GM23338 (cell line): ENCODE measurements around the gene FAT1. TPM values are rescaled to one million over a fixed set of nuclear protein-coding genes. Genes with fewer than 3 reads are reported as not detected.

Experiments used
- ATAC-seq: fragments of 200-7000 bp; cut with Tn5 transposase; 3 replicates; pipeline ENCODE4 v1.9.1; 2020
- DNase-seq: peaks from one replicate; pipeline ENCODE4 v3.0.0-alpha.2; 2015; ENCODE audit warnings: low spot score
- H2AFZ ChIP-seq: fragments of 200-600 bp; sonication (generic); 2 replicates; pipeline ENCODE4 v1.8.0; 2016; ENCODE audit warnings: antibody characterized with exemption, mild to moderate bottlenecking, moderate library complexity
- H3F3A ChIP-seq: fragments of 200-600 bp; sonication (generic); replicated peaks from 2 replicates; pipeline ENCODE4 v1.8.0; 2017; ENCODE audit warnings: antibody characterized with exemption, mixed run types, low read depth
- H3K27ac ChIP-seq: fragments of 200-600 bp; sonication (generic); 2 replicates; pipeline ENCODE4 v1.6.1; 2016; ENCODE audit warnings: low read depth
- H3K27me3 ChIP-seq: fragments of 200-600 bp; sonication (generic); 2 replicates; pipeline ENCODE4 v1.8.0; 2016; ENCODE audit warnings: mild to moderate bottlenecking, mixed run types, moderate library complexity; ENCODE audit not compliant: insufficient read depth
- H3K36me3 ChIP-seq: fragments of 200-600 bp; sonication (generic); 2 replicates; pipeline ENCODE4 v1.8.0; 2016; ENCODE audit warnings: mild to moderate bottlenecking; ENCODE audit not compliant: insufficient read depth
- H3K4me1 ChIP-seq: fragments of 200-600 bp; sonication (generic); 2 replicates; pipeline ENCODE4 v1.8.0; 2016; ENCODE audit warnings: mild to moderate bottlenecking, moderate library complexity; ENCODE audit not compliant: insufficient read depth
- H3K4me2 ChIP-seq: fragments of 200-600 bp; sonication (generic); 2 replicates; pipeline ENCODE4 v1.7.1; 2017; ENCODE audit warnings: mixed run types
- H3K4me3 ChIP-seq: fragments of 200-600 bp; sonication (generic); 2 replicates; pipeline ENCODE4 v1.6.1; 2016; ENCODE audit warnings: mixed run types
- H3K79me2 ChIP-seq: fragments of 200-600 bp; sonication (generic); replicated peaks from 2 replicates; pipeline ENCODE4 v1.8.0; 2017; ENCODE audit warnings: mild to moderate bottlenecking; ENCODE audit not compliant: insufficient read depth
- H3K9me2 ChIP-seq: fragments of 200-600 bp; sonication (generic); 2 replicates; pipeline ENCODE4 v1.8.0; 2017; ENCODE audit not compliant: insufficient read depth
- H4K20me1 ChIP-seq: fragments of 200-600 bp; sonication (generic); replicated peaks from 2 replicates; pipeline ENCODE4 v1.8.0; 2017; ENCODE audit warnings: mild to moderate bottlenecking; ENCODE audit not compliant: insufficient read depth
- H3K27ac Mint-ChIP-seq: 2 replicates; pipeline ENCODE4 v1.8.0; 2020; ENCODE audit warnings: inconsistent platforms, mild to moderate bottlenecking, moderate library complexity, mixed read lengths
- H3K27me3 Mint-ChIP-seq: 3 replicates; pipeline ENCODE4 v1.8.0; 2022; ENCODE audit warnings: low read depth, mild to moderate bottlenecking, moderate library complexity, mixed read lengths, inconsistent platforms; ENCODE audit not compliant: insufficient read depth, poor library complexity
- H3K36me3 Mint-ChIP-seq: 3 replicates; pipeline ENCODE4 v1.8.0; 2021; ENCODE audit warnings: low read depth, mild to moderate bottlenecking, inconsistent platforms, moderate library complexity, mixed read lengths
- H3K4me1 Mint-ChIP-seq: 3 replicates; pipeline ENCODE4 v1.8.0; 2020; ENCODE audit warnings: mild to moderate bottlenecking, inconsistent platforms, mixed read lengths
- H3K4me3 Mint-ChIP-seq: 3 replicates; pipeline ENCODE4 v1.8.0; 2021; ENCODE audit warnings: moderate library complexity, mild to moderate bottlenecking, inconsistent platforms, mixed read lengths
- H3K9me3 Mint-ChIP-seq: 3 replicates; pipeline ENCODE4 v1.8.0; 2020; ENCODE audit warnings: moderate library complexity, mild to moderate bottlenecking, inconsistent platforms, mixed read lengths
- CREB1 ChIP-seq: fragments of 250-450 bp; sonication (Bioruptor Pico); IDR thresholded peaks from 2 replicates; pipeline ENCODE4 v1.5.0; 2020; ENCODE audit warnings: low read depth, mild to moderate bottlenecking, moderate library complexity
- CTCF ChIP-seq, 2 experiments: fragments of 200-600 bp in 1 of 2; sonication (generic) in 1 of 2; conservative IDR thresholded peaks; 2 replicates each; pipeline versions ENCODE4 v1.5.1 to v1.6.1; 2016 to 2017; ENCODE audit warnings: antibody characterized with exemption in 2 of 2, low read depth in 2 of 2, mild to moderate bottlenecking in 2 of 2, moderate library complexity in 1 of 2
- ETS1 ChIP-seq: IDR thresholded peaks from 2 replicates; pipeline ENCODE4 v1.6.1; 2016; ENCODE audit warnings: antibody characterized with exemption
- EZH2 ChIP-seq: fragments of 200-600 bp; sonication (generic); IDR thresholded peaks from one replicate; pipeline ENCODE4 v1.8.0; 2017; ENCODE audit warnings: antibody characterized with exemption, mild to moderate bottlenecking, low read depth; ENCODE audit not compliant: unreplicated experiment
- EZH2phosphoT487 ChIP-seq: fragments of 200-600 bp; sonication (generic); IDR thresholded peaks from one replicate; pipeline ENCODE4 v1.8.1; 2018; ENCODE audit warnings: antibody characterized with exemption; ENCODE audit not compliant: unreplicated experiment
- POLR2AphosphoS5 ChIP-seq: IDR thresholded peaks from 2 replicates; pipeline ENCODE4 v1.6.1; 2016; ENCODE audit warnings: antibody characterized with exemption, low read depth
- REST ChIP-seq: IDR thresholded peaks from one replicate; pipeline ENCODE4 v1.6.1; 2018; ENCODE audit warnings: antibody characterized with exemption; ENCODE audit not compliant: unreplicated experiment
- ZNF114 ChIP-seq: fragments of 250-450 bp; sonication (Bioruptor Pico); IDR thresholded peaks from 2 replicates; pipeline ENCODE4 v1.5.0; 2020; ENCODE audit warnings: mild to moderate bottlenecking, moderate library complexity
- polyA plus RNA-seq: library from polyadenylated mRNA; unstranded; fragments of >200 nt; fragmentation: Nextera tagmentation; extraction: Ambion mirVana; gene quantifications from 2 replicates; pipeline ENCODE4 v1.2.1, GENCODE V29; 2016
- total RNA-seq: library from RNA; depleted of rRNA; stranded (reverse); fragments of >200 nt; shearing (Covaris generic); gene quantifications from 2 replicates; pipeline ENCODE4 v1.2.3, GENCODE V29; 2014

FAT1 gene
- total and polyA plus RNA-seq, 2 experiments from 2014 or later: 37.6 to 137 TPM

GRCh38 chr4:186725469-186726425, 2.1 kb upstream of the FAT1 start:
- Histone ChIP-seq H3K27me3 (peaks cover 49% of the 10 kb centered on the region), H3K4me2 (peak overlapping the region; percentile 89), H3K79me2 (peaks cover 30% of the 10 kb centered on the region), H3K36me3 (no peaks in the 10 kb centered on the region), H3F3A (0 out of 2 replicates have a peak, but pooled peaks cover 2% of the 10 kb centered on the region), H3K4me1 (peaks cover 27% of the 10 kb centered on the region), H2AFZ (peak overlapping the region; percentile 92), H4K20me1 (peaks cover 8% of the 10 kb centered on the region; the same call in 1 of the 2 replicates), H3K27ac (no peak overlapping the region), H3K9me2 (no peaks in the 10 kb centered on the region), H3K4me3 (peak overlapping the region; percentile 79)
- Mint-ChIP-seq H3K27ac (no peak overlapping the region), H3K9me3 (peaks cover 3% of the 10 kb centered on the region; the same call in 2 of the 3 replicates), H3K27me3 (peaks cover 29% of the 10 kb centered on the region), H3K4me1 (peaks cover 30% of the 10 kb centered on the region), H3K36me3 (peaks cover 6% of the 10 kb centered on the region; the same call in 2 of the 3 replicates), H3K4me3 (peak overlapping the region; percentile 95)
- ATAC-seq: peak; percentile 34
- DNase-seq: peak; percentile 80
- TF ChIP-seq CREB1 (CRISPR knock-in tag): no peak
- TF ChIP-seq EZH2: peak; percentile 25
- TF ChIP-seq POLR2AphosphoS5: no peak; the same call in 1 of the 2 replicates
- TF ChIP-seq CTCF (conservative IDR thresholded peaks at IDR 0.05; ENCODE audit: low read depth in 2 of 2): peak; percentile 67 to 81
- no peak for TF ChIP-seq ETS1
- no peak for TF ChIP-seq EZH2phosphoT487

- DNase-seq (no peak), ATAC-seq (no peak)
- peaks cover 8% of the 10 kb centered on the region; the same call in 1 of the 2 replicates for H4K20me1 ChIP-seq
- peak overlapping the region; percentile 79 for H3K4me3 ChIP-seq
- no peaks in the 10 kb centered on the region for H3K9me2 ChIP-seq
- H3K4me1 ChIP-seq: peaks cover 27% of the 10 kb centered on the region
- peaks cover 37% of the 10 kb centered on the region for H3K79me2 ChIP-seq
- Mint-ChIP-seq H3K27me3 (peaks cover 29% of the 10 kb centered on the region), H3K27ac (peak overlapping the region; percentile 97), H3K4me1 (peaks cover 30% of the 10 kb centered on the region), H3K36me3 (peaks cover 6% of the 10 kb centered on the region; the same call in 2 of the 3 replicates), H3K9me3 (peaks cover 3% of the 10 kb centered on the region; the same call in 2 of the 3 replicates), H3K4me3 (peak overlapping the region; percentile 95)
- peak overlapping the region; percentile 89 for H3K4me2 ChIP-seq
- H3K27ac ChIP-seq: peak overlapping the region; percentile 96
- H3K36me3 ChIP-seq: no peaks in the 10 kb centered on the region
- peaks cover 53% of the 10 kb centered on the region for H3K27me3 ChIP-seq
- no peak overlapping the region for H2AFZ ChIP-seq
- 0 out of 2 replicates have a peak, but pooled peaks cover 2% of the 10 kb centered on the region for H3F3A ChIP-seq
- no peak for TF ChIP-seq REST
- no peak for TF ChIP-seq ZNF114
- no peak for TF ChIP-seq CREB1 (CRISPR knock-in tag)
Observed at GRCh38 chr4:186724864-186725468, 1.3 kb upstream of the FAT1 start.
